Activated CD4-positive, alpha-beta T cell treated with anti-CD3 and anti-CD28 coated beads, Interleukin-2, amount 50 U/mL, for 16 hours (primary cell): ENCODE measurements around the gene RHBDD3.
"Not testable (repeated sequence)": the region's sequence is repeated elsewhere in the genome, so short reads cannot be mapped to it uniquely, and the experiment has no call there.

Experiments used
- DNase-seq: peaks from one replicate; pipeline ENCODE4 v3.0.0-alpha.2; 2020

Gene RHBDD3

DNA sequence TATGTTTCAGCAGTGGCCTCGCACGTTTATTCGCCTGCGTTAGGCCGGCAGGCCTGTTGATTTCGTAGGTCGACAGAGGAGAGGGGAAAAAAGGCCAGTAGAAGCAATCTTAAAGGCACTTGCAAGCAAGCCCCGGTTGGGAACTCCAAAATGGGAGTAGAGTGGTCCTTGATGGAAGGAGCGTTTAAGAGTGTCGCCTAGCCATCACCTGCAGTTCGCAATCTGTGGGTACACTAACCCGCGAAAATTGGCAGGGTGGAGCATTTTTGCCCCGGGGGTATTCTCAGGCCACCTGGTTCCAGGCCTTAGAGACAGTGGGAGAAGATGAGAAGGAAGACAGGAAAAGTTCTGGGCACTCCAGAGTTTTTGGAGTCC is 1.4 kb upstream of the RHBDD3 start:
- DNase-seq = no peak

DNA sequence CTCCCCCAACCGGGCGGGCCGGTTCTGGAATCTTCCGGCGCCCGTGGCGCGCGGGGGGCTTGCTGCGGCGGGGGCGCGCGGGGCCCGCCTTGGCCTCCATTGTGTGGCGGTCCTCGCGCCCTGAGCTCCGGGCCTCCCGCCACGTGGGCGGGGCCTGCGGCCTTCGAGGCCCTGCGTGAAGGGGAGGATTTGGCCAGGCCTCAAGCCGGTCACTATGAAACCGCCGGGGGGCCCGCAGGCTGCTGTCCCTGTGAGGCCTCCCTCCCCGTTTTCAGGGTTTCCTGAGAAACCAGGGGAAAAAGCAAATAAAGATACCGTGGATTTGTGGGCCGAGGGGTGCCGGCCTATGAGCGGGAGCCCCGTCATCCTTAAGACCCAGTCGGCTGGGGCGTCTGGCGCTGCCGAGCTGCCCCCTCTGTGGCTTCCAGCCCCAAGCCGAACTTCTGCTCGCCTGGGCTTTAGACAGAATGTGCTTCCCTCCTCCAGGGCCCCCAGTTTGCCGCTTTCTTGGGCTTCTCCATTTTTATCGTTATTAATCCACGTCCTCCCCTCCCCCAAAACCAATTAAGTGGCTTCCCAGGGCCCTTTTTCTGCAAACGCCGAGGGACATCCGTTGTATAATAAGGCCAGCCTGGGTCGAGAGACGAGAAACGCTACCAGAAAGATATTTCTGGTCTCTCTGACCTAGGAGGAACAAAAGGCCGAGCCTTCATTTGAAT is 889 bp upstream of the RHBDD3 start:
- peak; percentile 33 for DNase-seq

- no peak for DNase-seq
Measured at GRCh38 chr22:29267462-29267857, 321 bp downstream of the RHBDD3 start.

DNA sequence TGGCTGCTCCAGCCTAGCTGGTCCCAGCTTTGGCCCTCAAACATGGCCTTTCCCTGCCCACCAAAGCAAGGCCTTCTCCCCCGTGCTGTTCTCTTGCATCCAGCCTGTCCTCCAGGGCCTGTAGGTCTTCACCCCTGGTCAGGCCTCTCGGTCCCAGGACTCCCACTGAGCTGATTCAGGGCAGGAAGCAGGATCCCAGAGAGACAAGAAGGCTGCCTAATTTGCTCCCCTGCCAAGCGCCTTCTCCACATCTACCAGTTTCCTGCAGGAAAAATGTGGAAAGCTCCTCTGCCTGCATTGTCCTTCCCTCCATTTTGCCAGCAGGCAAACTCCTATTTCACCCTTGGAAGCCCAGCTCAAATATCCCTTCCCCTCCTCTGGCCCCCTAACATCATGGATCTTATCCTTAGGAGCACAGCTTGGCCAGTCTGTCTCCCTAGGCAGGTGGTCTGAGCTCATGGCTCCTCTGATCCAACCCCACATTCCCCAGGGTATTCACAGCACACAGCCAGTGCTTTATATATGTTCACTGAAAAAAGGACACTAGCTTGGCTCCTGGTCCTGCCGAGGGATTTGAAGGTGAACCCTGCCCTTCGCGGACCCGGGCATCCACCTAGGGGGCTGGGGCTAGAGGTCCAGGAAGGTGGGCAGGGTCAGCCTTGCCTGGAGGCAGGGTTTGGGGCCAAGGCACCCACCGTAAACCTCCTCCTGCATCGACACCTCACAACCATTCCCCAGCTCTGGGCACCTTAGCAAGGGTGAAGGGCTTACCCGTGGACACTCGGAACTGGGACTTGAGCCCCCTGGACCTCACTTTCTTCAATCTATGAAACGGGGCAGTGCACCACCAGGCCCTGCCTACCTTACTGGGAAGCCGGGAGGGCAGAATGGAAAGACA is 968 bp downstream of the RHBDD3 start:
- no peak for DNase-seq

- no peak for DNase-seq
Measured at GRCh38 chr22:29265929-29266328, 1.9 kb downstream of the RHBDD3 start.

- DNase-seq = no peak
Measured at GRCh38 chr22:29265305-29265704, 2.5 kb downstream of the RHBDD3 start.

DNA sequence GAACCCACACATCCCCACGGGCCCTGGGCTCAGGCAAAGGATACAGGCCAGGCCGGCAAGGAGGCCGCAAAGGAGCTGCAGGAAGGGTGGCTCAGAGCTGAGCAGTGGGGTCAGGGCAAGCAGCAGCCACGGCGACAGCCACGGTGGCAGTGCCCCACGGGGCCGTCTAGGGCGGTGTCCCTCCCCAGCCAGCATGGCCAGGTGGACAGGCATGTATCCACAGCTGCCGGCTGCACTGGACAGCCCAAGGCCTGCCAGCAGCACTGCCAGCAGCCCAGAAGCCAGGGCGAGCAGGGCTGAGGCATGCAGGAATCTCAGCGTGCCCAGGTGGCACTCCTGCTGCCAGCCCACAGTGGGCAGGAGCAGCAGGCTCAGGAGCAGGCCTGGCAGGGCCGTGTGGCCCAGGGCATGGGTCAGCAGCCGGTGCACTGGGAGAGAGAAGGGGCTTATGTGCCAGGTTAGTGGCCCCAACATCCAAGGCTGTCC is 3.9 kb downstream of the RHBDD3 start:
- no peak for DNase-seq

DNA sequence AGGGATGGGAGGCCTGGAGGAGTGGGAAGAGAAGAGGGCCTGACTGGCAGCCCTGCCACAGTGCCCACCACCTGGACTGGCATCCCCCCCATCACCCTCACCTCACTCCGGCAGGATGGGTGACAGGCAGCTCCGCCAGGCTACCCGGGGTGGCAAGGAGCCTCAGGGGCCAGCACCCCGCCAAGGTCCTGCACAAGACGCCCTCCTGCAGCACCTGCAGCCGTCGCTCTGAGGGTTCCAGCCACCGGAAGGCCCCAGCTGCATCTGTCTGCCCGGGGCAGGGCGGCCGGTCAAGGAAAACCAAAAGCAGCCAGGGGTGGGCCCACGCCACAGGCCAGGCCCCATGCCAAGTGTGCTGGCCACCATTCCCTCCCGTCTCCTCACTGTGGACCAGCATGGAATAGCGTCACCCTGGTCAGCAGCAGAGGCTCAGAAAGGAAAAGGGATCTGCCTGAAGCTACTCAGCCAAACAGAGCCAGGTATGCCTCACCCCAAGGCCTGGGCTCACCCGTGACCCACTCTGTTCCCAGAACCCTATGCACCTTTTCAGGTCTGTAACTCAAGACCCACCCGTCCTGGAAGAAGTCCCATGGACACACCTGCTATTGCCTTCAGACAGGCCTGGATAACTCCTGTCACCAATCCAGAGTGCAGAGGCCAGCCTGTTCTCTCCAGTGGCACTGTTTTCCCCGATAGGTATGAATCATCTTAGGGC is 7.0 kb downstream of the RHBDD3 start:
- no peak for DNase-seq

DNA sequence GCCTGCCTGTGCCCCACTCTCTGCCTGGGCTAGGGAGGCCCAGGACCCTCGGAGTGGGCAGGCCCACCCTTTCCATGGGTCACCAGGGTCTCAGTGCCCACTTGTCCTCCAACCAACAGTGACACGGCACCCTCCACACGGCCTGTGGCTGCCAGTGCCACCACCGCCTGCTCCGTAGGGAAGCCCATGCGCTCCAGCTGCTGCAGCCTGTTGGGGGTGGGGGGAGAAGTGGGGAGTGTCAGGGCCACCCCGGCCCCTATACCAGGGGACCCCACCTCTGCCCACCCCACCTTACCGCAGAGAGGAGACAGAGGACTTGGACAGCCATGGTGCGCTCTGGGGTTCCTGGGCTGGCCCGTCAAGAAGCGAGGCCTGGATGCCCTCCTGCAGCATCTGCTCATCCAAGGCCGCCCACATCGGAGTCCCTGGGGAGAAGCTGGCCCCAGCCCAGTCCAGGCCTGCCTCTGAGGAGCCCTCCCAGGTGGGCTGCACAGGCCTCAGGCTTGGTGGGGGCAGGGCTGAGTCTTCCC is 7.7 kb downstream of the RHBDD3 start:
- DNase-seq = no peak

DNA sequence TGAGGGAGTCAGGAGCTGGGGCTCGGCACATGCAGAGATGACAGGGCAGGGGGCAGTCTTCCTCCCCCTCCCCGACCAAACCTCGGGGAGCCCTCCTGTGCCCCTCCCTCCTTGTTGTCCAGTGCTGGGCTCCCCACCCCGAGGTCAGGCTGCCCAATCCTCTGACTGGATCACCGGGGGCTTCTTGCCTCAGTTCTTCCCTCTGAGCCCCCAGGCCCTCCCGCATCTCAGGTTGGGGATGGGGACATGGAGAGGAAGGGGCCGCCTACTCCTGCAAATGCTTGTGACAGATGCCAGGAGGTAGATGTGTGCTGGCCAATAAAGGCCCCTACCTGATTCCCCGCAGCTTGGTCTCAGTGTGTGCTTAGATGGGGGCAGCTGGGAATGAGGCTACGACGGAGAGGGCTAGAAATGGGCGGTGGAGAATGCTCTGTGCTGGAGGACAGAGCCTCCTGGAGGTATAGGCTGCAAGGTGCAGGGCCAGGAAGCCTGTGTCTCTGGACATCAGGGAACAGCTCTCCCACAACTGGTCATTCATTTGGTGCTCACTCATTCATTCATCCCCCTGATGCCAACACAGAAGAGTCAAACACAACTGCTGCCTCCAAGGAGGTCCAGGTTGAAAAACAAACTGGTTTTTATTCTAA is 8.4 kb downstream of the RHBDD3 start:
- DNase-seq = no peak

DNA sequence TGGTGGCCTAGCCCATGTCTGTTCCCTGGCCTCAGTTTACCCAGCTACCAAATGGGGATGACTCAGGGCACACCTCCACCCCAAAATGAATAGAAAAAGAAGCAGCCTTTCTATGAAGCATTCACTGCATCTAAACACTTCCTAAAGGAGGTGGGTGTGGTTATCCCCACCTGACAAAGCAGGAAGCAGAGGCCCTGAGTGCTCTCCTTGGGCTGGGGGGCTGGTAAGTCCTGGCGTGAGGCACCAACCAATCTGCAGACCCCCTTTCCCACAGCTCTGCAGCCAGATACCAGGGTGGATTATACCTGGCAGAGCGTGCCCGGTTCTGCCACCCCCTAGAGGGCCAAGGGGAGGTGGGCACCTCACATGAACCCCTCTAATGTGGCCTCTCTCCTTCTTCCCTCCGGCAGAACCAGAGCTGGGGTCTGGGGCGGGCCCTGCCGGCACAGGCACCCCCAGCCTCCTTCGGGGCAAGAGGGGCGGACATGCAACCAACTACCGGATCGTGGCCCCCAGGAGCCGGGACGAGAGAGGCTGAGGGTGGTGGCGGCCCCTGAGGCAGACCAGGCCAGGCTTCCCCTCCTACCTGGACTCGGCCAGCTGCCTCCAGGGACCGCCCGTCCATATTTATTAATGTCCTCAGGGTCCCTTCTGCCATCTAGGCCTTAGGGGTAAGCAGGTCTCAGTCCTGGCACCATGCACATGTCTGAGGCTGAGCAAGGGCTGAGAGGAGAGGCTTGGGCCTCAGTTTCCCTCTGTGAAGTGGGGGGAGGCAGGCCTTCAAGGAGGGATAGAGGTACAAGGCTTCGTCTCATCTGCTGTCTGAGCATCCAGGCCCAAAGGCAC is 9.2 kb downstream of the RHBDD3 start:
- no peak for DNase-seq

GRCh38 chr22:29257751-29258181 is 10.0 kb downstream of the RHBDD3 start:
- DNase-seq = no peak

- no peak for DNase-seq
Measured at GRCh38 chr22:29256606-29257325, 11.0 kb downstream of the RHBDD3 start.

- DNase-seq = no peak
Measured at GRCh38 chr22:29255064-29255621, 12.6 kb downstream of the RHBDD3 start.

- no peak for DNase-seq
Measured at GRCh38 chr22:29254286-29254660, 13.5 kb downstream of the RHBDD3 start.

- DNase-seq = no peak
Measured at GRCh38 chr22:29253561-29254285, 14.1 kb downstream of the RHBDD3 start.

DNA sequence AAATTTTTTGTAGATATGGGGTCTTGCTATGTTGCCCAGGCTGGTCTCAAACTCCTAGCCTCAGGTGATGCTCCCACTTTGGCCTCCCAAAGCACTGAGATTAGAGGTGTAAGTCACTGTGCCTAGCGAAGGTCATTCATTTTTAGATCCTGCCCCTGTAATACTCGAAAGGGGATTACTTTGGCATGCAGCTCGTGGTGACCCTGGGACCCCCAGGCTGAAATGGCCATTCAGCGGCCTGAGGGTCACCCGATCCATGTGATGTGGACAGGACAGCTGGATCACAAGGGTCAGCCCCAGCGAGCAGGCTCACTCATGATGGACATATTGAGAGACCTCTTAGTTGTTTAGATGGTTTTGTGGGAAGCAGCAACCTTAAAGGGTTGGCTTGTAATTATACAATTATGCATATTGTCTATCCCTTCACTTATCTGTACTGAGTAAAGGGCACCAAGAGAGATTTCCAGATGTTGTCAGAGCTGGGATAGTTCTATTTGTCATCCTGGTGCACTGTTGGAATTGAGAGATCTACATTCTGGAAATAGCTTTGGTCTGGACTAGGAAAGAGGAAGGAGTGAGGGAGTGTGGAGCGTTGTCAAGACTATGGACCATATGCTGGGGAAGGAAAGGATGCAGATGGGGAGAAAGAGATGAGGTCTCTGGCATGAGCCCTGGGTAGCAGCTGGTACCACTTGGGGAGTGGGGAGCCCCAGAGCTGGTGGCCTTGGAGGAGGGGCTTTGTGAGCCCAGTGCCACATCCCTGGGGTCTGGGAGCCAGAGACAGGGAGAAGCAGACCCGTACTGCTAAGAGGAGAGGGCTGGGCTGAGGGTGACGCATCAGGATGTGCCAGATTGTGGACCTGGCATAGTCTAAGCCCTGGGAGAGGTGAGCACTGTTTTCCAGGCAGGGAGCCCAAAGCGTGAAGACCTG is 15.5 kb downstream of the RHBDD3 start:
- no peak for DNase-seq

GRCh38 chr22:29251265-29251664 is 16.5 kb downstream of the RHBDD3 start:
- DNase-seq = no peak

GRCh38 chr22:29247891-29248290 is 19.9 kb downstream of the RHBDD3 start:
- not testable (repeated sequence) for DNase-seq
